ENCODE measurements around the gene GIPC2.
A peak's percentile ranks its signal among the peaks of the same experiment; 100 is the strongest.
"Not testable (repeated sequence)": the region's sequence is repeated elsewhere in the genome, so short reads cannot be mapped to it uniquely, and the experiment has no call there.

The GIPC2 gene

DNA sequence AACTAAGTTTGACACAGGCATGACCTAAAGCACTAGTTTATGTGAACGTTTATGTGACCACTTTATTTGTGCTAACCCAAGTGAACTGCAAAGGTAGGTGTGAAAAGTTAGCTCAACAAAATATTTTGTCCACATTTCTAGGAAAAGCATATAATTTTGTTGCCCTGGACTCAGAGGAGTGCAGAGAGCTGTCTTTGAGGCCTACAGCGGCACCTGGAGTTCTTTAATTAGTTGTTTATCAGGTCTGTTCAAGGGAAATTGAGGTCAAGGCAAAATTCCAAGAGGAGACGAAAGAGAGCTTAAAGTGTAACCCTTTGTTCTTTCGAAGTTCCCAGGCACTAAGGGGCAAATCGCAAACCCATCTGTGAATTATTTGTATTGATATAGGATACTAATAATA lies 1.3 kb downstream of the GIPC2 start:
- no peak overlapping the region for H3K27ac Mint-ChIP-seq

DNA sequence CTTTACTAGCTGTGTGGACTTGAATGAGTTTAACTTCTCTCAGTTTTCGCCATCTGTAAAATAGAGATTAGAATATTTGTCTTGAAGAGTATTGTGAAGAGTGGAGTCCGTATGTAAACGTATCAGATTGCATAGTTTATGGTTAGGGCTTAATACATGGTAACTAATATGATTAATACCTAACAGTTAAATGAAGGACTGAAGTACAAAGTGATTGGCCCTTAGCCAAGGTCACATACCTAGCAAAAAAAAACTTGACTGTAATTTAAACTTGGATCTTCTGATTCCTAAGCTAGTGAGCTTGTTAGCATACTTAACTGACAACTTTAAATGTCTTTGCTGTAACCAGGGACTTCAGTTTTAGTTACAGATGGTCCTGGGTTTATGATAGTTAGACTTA lies 1.9 kb downstream of the GIPC2 start:
- Mint-ChIP-seq H3K9me3 (no peaks in the 10 kb centered on the region), H3K4me1 (ENCODE audit: low read depth) (peaks cover 20% of the 10 kb centered on the region), H3K4me3 (peak overlapping the region; percentile 13), H3K27me3 (ENCODE audit: low read depth) (peaks cover 48% of the 10 kb centered on the region), H3K36me3 (ENCODE audit: low read depth) (no peaks in the 10 kb centered on the region), H3K27ac (no peak overlapping the region)
- no peak for DNase-seq (ENCODE audit: low spot score)

More for the DNA sequence above, 1.3 kb downstream of the GIPC2 start:
- H3K4me3 Mint-ChIP-seq = peak overlapping the region; percentile 78
- no peaks in the 10 kb centered on the region for H3K9me3 Mint-ChIP-seq
- no peaks in the 10 kb centered on the region for H3K36me3 Mint-ChIP-seq (ENCODE audit: low read depth)
- H3K27me3 Mint-ChIP-seq (ENCODE audit: low read depth) = peaks cover 49% of the 10 kb centered on the region
- H3K4me1 Mint-ChIP-seq (ENCODE audit: low read depth) = peaks cover 20% of the 10 kb centered on the region
- DNase-seq (ENCODE audit: low spot score) = no peak

- no peaks in the 10 kb centered on the region for H3K36me3 Mint-ChIP-seq (ENCODE audit: low read depth)
- no peak overlapping the region for H3K27ac Mint-ChIP-seq
- H3K27me3 Mint-ChIP-seq (ENCODE audit: low read depth) = peaks cover 40% of the 10 kb centered on the region
- peaks cover 20% of the 10 kb centered on the region for H3K4me1 Mint-ChIP-seq (ENCODE audit: low read depth)
- H3K4me3 Mint-ChIP-seq = no peak overlapping the region
- H3K9me3 Mint-ChIP-seq = no peaks in the 10 kb centered on the region
- no peak for DNase-seq (ENCODE audit: low spot score)
Observed at GRCh38 chr1:78048446-78048845, 2.7 kb downstream of the GIPC2 start.

- Mint-ChIP-seq H3K36me3 (ENCODE audit: low read depth) (no peaks in the 10 kb centered on the region), H3K9me3 (no peaks in the 10 kb centered on the region), H3K27me3 (ENCODE audit: low read depth) (peaks cover 37% of the 10 kb centered on the region), H3K4me1 (ENCODE audit: low read depth) (peaks cover 20% of the 10 kb centered on the region), H3K4me3 (no peak overlapping the region), H3K27ac (no peak overlapping the region)
- DNase-seq (ENCODE audit: low spot score) = no peak
Observed at GRCh38 chr1:78049396-78049795, 3.6 kb downstream of the GIPC2 start.

DNA sequence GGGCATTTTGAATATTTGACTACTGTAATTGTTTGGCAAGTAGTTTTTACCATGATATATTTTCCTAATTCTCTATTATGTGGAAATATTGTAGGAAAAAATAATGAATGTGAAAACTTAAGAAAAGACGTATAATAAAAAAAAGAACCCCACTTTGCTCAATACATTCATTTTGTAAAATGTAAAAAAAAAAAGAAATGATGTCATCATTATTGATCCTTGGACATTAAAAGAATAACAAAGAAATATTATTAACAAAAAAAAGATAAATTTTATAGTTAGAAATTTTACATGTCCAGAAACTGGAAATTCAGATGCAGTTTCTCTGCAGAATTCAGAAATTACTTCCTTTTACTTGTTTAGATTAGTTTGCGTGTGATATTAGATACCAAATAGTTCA lies 5.2 kb downstream of the GIPC2 start:
- Mint-ChIP-seq H3K4me1 (ENCODE audit: low read depth) (peaks cover 10% of the 10 kb centered on the region), H3K36me3 (ENCODE audit: low read depth) (no peaks in the 10 kb centered on the region), H3K9me3 (no peaks in the 10 kb centered on the region), H3K27me3 (ENCODE audit: low read depth) (peaks cover 24% of the 10 kb centered on the region), H3K4me3 (no peak overlapping the region), H3K27ac (no peak overlapping the region)
- no peak for DNase-seq (ENCODE audit: low spot score)

DNA sequence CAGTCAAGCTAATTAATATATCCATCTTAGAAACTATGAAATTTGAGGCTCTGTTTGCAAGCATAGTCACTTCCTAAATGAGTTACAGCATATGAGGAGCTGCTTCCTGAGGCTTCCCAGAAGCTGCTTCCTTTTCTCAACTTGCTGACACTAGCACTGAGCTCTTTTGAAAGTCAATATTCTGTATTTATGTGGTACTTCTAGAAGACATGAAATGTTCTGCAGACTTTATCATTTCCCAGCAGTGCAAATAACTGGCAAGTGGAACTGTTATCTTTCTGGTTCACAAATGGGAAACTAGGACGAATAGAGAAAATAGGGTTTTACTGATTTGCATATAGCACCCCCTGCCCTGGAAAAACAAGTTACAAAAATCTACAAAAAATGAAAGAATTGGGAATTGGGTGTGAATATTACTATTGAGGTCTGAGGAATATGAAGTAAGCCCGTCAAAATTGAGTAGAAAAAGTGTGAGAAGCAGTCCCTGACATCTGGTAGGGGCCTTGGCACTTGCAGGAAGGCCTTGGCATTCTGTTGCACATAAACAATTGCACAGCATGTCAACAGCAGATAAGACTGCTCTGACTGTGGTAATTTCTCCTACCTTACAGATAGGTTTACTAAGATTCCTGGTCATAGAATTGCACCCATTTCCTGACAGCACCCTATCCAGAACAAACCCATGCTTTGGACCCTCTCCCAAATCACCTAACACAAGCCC lies 7.1 kb downstream of the GIPC2 start:
- H3K27ac Mint-ChIP-seq = no peak overlapping the region
- H3K9me3 Mint-ChIP-seq = no peaks in the 10 kb centered on the region
- H3K4me3 Mint-ChIP-seq = no peak overlapping the region
- no peaks in the 10 kb centered on the region for H3K36me3 Mint-ChIP-seq (ENCODE audit: low read depth)
- H3K27me3 Mint-ChIP-seq (ENCODE audit: low read depth) = peaks cover 14% of the 10 kb centered on the region
- H3K4me1 Mint-ChIP-seq (ENCODE audit: low read depth) = peaks cover 3% of the 10 kb centered on the region
- DNase-seq (ENCODE audit: low spot score) = no peak

- H3K4me1 Mint-ChIP-seq (ENCODE audit: low read depth) = peaks cover 3% of the 10 kb centered on the region
- no peak overlapping the region for H3K4me3 Mint-ChIP-seq
- peaks cover 14% of the 10 kb centered on the region for H3K27me3 Mint-ChIP-seq (ENCODE audit: low read depth)
- H3K36me3 Mint-ChIP-seq (ENCODE audit: low read depth) = no peaks in the 10 kb centered on the region
- no peaks in the 10 kb centered on the region for H3K9me3 Mint-ChIP-seq
- no peak overlapping the region for H3K27ac Mint-ChIP-seq
- DNase-seq (ENCODE audit: low spot score) = no peak
Observed at GRCh38 chr1:78053498-78053897, 7.7 kb downstream of the GIPC2 start.

DNA sequence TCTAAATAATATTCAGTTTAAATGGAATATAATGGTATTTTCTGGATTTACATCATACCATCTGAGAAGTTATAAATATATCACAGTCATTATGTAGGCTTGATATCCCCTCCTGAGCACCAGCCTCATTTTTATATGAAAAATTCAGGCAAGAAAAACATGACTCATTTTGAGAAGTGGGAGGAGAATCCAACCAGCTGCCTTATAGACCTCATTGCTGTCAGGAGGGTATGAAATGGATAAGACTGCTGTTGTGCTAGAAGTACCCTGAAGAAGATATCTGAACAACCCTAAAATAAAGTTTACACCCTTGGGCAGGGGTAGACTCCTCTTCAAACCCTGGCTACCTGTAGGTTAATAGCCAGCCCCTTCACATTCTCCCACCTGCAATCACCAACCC lies 8.8 kb downstream of the GIPC2 start:
- no peaks in the 10 kb centered on the region for H3K9me3 Mint-ChIP-seq
- H3K27me3 Mint-ChIP-seq (ENCODE audit: low read depth) = peaks cover 11% of the 10 kb centered on the region
- no peak overlapping the region for H3K27ac Mint-ChIP-seq
- H3K4me3 Mint-ChIP-seq = no peak overlapping the region
- no peak for DNase-seq (ENCODE audit: low spot score)
- H3K4me1 Mint-ChIP-seq (ENCODE audit: low read depth) = peaks cover 2% of the 10 kb centered on the region
- H3K36me3 Mint-ChIP-seq (ENCODE audit: low read depth) = no peaks in the 10 kb centered on the region

- Mint-ChIP-seq H3K36me3 (ENCODE audit: low read depth) (no peaks in the 10 kb centered on the region), H3K9me3 (no peaks in the 10 kb centered on the region), H3K27me3 (ENCODE audit: low read depth) (peaks cover 11% of the 10 kb centered on the region), H3K4me3 (no peak overlapping the region), H3K27ac (no peak overlapping the region), H3K4me1 (ENCODE audit: low read depth) (peaks cover 2% of the 10 kb centered on the region)
- DNase-seq (ENCODE audit: low spot score) = no peak
Observed at GRCh38 chr1:78054972-78055371, 9.2 kb downstream of the GIPC2 start.

DNA sequence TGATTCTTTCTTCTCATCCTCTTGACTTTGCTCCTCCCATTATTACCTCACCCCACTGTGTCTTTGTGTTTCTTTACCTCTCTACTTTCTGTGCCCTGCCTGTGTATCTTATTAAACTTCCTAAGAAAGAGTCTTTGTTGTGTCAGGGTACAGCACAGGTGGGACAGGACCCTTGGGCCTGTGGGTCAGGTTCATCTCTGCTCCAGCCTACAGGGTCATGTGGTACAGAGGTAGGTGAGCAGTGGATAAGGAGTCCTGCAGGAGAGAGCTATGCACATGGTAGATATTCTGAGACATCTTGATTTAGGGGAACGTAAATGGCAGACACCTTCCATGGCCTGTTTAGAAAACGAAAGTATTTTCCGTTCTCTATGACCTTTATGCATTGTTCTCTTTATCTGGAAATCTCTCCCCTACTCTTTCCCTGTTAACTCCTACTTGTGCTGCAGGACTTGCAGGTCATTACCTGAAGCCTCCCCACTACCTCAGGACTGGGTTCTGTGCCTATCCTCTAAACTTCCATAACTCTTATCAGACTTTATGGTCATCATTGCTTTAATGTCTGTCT lies 9.9 kb downstream of the GIPC2 start:
- Mint-ChIP-seq H3K36me3 (ENCODE audit: low read depth) (no peaks in the 10 kb centered on the region), H3K27me3 (ENCODE audit: low read depth) (peaks cover 11% of the 10 kb centered on the region), H3K27ac (no peak overlapping the region), H3K9me3 (no peaks in the 10 kb centered on the region), H3K4me1 (ENCODE audit: low read depth) (peaks cover 2% of the 10 kb centered on the region), H3K4me3 (no peak overlapping the region)
- no peak for DNase-seq (ENCODE audit: low spot score)

DNA sequence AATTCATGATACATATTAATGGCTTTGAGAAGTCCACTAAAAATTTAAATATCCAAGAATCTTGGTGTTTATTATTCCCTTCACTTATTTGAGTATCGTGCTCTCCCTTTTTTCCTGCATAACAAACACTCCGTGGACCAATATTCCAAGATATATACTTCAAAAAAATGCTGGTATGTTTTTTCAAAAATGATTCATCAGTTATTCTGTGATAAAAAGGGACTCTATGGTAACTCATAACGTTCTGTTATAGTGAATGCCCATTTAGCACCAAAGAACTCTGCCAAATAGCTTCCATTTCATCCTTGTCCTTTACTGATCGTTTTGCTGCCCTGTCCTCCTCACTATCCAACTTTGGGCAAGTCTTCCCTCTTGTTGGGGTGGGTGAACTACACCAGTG lies 12.9 kb downstream of the GIPC2 start:
- H3K9me3 Mint-ChIP-seq = no peaks in the 10 kb centered on the region
- no peak for DNase-seq (ENCODE audit: low spot score)
- H3K36me3 Mint-ChIP-seq (ENCODE audit: low read depth) = no peaks in the 10 kb centered on the region
- no peak overlapping the region for H3K27ac Mint-ChIP-seq
- peaks cover 10% of the 10 kb centered on the region for H3K27me3 Mint-ChIP-seq (ENCODE audit: low read depth)
- H3K4me1 Mint-ChIP-seq (ENCODE audit: low read depth) = peaks cover 2% of the 10 kb centered on the region
- H3K4me3 Mint-ChIP-seq = no peak overlapping the region

- H3K4me1 Mint-ChIP-seq (ENCODE audit: low read depth) = no peaks in the 10 kb centered on the region
- no peaks in the 10 kb centered on the region for H3K9me3 Mint-ChIP-seq
- H3K4me3 Mint-ChIP-seq = no peak overlapping the region
- DNase-seq (ENCODE audit: low spot score) = no peak
- no peak overlapping the region for H3K27ac Mint-ChIP-seq
- H3K27me3 Mint-ChIP-seq (ENCODE audit: low read depth) = peaks cover 13% of the 10 kb centered on the region
- H3K36me3 Mint-ChIP-seq (ENCODE audit: low read depth) = no peaks in the 10 kb centered on the region
Observed at GRCh38 chr1:78060857-78061563, 15.2 kb downstream of the GIPC2 start.

DNA sequence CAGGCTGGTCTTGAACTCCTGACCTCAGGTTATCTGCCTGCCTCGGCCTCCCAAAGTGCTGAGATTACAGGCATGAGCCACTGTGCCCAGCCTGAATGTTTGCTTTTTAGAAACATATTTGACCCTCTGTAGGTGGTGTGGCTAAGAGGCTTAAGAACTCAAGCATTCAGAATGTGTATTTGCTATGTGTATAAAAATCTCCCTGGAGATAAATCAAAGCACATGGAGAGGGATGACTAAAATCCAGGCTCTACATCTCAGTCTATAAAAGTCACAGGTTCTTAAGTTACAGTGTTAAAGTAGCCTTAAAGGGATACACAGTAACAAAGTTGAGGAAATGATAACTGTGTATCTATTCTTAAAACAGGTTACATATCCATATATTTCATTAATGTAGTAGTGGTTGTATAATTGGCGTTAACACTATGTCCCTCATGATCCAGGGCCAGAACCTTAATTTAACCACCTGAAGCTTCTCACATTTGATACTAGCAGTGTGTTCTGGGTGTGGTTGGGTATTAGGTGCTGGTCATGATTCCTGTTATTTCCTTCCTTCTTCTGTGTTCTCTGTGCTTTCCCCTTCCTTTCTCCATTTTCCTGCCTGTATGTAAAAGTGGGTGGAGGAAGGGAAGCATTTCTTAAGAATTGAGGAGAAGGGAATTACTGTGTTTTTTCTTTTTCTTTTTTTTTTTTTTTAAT lies 16.2 kb downstream of the GIPC2 start:
- H3K27ac Mint-ChIP-seq = no peak overlapping the region
- H3K27me3 Mint-ChIP-seq (ENCODE audit: low read depth) = peaks cover 16% of the 10 kb centered on the region
- no peaks in the 10 kb centered on the region for H3K9me3 Mint-ChIP-seq
- no peak overlapping the region for H3K4me3 Mint-ChIP-seq
- no peaks in the 10 kb centered on the region for H3K36me3 Mint-ChIP-seq (ENCODE audit: low read depth)
- DNase-seq (ENCODE audit: low spot score) = no peak
- H3K4me1 Mint-ChIP-seq (ENCODE audit: low read depth) = no peaks in the 10 kb centered on the region

GRCh38 chr1:78064886-78065285 lies 19.1 kb downstream of the GIPC2 start:
- not testable (repeated sequence) for DNase-seq (ENCODE audit: low spot score); H3K4me1 Mint-ChIP-seq (ENCODE audit: low read depth); H3K4me3 Mint-ChIP-seq; H3K36me3 Mint-ChIP-seq (ENCODE audit: low read depth); H3K27ac Mint-ChIP-seq; H3K9me3 Mint-ChIP-seq
- peaks cover 14% of the 10 kb centered on the region for H3K27me3 Mint-ChIP-seq (ENCODE audit: low read depth)
